GM19463 (cell line): Measurements from ENCODE around the gene BPGM.
A peak's percentile ranks its signal among the peaks of the same experiment; 100 is the strongest.

Experiments
- ATAC-seq: cut with Tn5 transposase; IDR thresholded peaks from one replicate; pipeline ENCODE4 v1.9.1; 2021; ENCODE audit warnings: mild to moderate bottlenecking, moderate library complexity; ENCODE audit not compliant: unreplicated experiment

Gene BPGM

DNA sequence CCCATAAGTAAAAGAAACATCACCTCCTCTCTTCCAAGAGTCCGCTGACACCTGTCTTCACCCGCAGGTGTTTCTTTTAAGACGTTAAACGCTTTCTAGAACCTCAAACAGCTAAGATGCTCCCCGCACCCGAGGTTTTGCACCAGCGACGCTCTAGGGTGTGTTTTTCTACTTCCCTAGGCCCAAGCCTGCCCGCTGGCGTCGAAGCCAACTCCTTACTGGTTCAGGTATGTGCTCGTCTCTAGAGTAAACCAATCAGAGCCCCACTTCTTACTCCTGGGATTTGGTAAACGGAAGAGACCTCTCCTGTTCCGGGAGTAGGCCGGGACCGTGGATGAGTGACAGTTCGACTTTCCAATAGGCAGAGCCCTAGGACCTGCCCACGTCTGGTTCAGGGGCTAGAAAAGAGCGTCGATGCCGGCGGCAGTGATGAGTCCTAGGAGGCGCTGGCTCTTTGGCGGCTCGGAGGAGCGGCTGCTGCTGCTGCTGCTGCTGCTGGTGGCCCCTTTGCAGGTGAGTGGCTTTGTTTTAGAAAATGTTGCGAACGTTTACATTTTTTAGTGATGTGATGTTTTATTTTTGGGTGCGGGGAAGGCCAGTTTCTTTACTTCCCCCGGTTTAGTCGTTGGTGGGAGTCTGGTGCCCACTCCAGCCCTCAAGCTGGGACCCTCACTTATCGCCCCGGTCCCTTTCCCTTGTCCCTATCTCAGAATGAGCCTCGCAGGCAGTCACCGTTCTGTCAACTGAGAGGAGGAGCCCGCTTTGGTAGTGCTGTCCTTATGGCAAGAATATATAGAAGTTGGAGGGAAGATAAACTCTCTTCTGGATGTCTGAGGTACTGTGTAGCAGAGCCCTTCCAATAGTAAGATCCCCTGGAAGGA is at the start of gene BPGM:
TSS of gene BPGM (plus strand) at position 429 of the 881 bp plus-strand sequence. CDS start 14,655 bp downstream, outside the sequence.
- peak; percentile 97 for ATAC-seq

DNA sequence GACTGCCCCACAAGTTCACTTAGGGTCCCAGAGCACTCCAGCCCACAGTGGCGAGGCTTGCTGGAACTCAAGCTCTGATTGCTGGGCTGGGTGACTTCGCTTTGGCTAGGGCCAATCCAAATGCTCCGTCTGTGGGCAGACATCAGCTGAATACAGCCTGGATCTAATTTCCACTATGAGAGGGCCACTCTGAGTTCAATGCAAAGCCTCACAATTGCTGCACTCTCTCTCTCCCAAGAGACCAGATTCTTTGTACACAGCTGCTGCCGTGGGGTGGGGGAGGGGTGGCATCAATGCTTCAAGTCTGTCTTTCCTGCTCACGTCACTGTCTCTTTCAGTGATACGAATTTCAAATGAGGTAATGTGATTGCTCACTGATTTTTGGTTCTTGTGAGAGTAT is 47.3 kb upstream of the BPGM start:
- ATAC-seq: no peak

DNA sequence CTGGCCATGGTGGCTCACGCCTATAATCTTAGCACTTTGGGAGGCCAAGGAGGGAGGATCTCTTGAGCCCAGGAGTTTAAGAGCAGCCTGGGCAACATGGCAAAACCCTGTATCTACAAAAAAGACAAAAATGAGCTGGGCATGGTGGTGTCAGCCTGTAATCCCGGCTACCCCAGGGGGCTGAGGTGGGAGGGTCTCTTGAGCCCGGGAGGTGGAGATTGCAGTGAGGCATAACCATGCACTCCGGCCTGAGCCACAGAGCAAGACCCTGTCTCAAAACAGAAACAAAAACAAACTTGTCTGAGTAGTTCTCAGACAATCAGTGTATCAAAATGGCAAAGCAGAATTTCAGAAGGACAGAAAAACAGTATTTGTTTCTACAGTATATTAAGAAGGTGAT is 45.2 kb upstream of the BPGM start:
- ATAC-seq: no peak

GRCh38 chr7:134602881-134603451 is 43.7 kb upstream of the BPGM start:
- no peak for ATAC-seq

- peak; percentile 81 for ATAC-seq
Observed at GRCh38 chr7:134605978-134606923, 40.4 kb upstream of the BPGM start.

DNA sequence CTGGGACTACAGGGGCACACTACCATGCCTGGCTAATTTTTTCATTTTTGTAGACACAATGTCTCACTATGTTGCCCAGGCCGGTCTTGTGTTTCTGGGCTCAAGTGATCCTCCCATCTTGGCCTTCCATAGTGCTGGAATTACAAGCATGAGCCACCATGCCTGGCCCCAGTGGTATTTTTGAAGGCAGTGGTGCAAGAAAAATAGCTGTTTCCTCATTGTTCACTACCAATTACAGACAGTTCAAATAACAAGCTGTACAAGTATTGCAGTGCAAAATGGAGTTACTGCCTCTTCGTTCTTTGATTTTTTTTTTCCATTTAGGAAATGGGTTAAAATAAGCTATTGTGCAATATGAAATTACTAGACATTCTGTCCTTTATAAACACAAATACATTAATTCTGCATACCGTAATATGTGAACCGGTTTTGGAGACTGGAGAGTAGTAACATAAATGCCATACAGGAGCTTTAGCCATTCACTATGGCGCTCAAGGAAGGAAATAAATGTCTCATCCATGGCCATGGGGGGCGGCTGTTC is 35.0 kb upstream of the BPGM start:
- no peak for ATAC-seq

DNA sequence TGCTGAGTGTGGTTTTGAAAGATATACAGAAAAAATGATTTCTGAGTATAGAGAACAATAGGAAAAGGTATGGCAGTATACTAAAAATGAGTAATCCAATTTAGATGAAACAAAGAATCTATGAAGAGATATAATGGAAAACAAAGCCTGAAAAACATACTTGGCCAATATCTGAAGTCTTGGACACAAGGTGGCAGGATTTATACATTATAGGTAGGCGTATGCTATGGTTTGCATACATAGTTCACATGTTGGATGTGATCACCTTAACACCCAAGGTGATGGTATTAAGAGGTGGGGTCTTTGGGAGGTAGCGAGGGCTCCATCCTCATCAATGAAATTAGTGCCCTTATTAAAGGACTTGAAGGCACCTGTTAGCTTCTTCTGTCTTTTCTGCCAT is 34.5 kb upstream of the BPGM start:
- ATAC-seq: no peak

DNA sequence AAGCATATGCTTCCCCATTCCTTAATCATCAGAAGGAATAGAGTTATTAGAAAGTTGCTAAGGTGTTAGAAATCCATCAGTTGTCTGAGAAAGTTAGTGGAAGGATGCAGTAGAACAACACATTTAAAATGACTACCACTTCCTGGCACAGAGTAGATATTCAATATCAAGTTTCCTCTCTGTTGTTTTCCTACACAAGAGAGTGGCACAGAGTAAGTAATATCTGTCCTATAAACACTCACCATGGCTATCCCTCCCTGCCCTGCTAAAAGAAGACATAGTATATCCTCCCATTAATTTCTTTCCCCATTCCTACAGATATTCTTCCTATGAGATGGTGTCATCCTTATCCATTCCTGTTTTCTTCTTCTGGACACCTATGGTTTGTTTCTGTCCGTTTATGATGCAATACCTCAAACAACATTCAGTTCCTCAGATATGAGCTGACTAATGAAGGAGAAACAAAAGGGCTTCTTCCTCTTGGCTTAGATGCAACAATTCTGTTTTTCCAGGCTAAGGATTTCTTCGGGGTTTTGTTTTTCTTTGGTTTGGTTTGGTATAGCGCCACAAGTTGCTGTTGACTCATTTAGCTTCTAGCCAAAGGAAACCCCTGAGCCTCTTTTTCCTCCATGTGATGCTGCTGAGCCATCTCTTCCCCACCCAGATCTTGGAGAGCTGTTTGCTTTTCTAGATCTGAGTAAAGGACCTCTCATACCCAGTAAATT is 32.9 kb upstream of the BPGM start:
- ATAC-seq: no peak

DNA sequence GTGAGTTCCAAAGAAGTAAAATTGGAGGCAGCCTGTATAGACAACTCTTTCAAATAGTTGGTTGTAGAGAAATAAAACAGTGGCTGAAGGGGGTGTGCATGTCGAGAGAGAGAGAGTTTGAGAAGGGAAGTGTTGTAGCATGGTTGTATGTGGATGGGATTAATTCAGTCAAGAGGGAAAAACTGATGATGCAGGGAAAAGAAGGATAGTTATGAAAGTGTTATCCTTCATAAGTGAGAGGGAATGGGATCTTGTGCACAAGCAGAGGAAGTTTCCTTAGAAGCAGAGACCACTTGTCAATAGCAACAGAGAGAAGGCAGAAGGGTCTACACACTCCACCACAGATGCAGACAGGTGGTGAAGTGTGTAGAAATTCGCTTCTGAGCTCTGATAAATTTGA is 30.0 kb upstream of the BPGM start:
- no peak for ATAC-seq

DNA sequence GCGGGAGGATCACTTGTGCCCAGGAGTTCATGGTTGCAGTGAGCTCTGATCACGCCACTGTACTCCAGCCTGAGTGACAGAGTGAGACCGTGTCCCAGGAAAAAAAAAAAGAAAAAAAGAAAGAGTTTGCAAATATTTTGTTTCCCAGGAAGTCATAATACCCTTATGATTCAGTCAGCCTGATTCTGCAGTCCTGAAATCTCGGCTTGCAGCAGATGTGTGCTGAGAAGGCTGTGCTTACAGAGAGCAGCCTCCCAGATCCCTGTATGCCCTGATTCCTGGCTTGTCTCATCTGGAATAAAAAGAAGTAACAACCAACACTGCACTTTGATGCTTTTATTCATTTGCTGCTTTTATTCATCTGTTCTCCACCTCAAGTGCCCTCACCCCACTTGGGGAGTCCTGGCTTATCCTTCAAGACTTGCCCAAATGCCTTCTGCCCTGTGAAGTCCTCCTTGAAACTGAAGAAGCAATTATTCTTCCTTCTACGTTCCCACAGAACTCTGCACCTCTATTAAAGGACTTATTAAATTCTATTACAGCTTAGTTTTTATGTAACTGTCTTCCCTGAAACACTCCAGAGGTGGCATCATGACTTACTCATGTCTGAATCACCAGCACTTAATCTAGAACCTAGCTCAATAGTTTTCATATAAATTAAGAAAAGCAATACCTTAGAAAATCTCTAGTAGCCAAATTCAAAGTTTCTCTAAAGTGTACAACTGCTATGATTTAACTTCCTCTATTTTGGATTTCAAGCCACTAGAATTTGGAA is 27.7 kb upstream of the BPGM start:
- no peak for ATAC-seq

DNA sequence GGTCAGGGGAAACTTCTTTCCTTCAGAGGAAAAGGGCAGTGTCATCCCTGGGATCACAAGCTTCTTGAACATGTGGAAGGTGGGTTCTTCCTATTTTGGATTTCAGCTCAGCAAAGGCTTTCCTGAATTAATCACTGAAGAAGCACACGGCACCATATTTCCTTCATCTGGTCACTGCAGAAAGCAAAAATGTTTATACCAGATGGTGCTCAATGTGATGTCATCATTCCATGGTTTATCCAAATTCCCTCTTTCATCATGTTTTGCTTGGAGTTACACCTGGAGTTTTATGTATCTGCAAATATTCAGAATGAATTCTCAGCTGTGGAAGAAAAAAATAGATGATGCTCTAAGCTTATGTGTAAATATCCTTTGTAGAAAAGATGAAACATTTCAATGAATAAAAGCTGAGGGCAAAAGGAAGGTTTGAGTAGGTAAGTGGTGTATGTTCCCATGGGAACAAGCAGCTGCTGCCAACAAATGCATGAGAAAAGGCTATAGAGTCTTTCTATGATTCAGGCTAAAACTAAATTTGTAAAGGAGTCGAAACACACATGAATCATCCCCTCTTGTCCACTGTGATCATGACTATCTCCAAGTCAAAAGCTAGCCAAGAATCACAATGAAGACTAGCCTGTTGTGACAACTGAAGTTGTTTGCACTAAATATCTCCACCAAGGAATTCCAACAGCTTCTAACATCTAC is 26.9 kb upstream of the BPGM start:
- no peak for ATAC-seq

GRCh38 chr7:134622303-134622995 is 24.2 kb upstream of the BPGM start:
- no peak for ATAC-seq

GRCh38 chr7:134623193-134623592 is 23.5 kb upstream of the BPGM start:
- no peak for ATAC-seq

- ATAC-seq: no peak
Observed at GRCh38 chr7:134625550-134625949, 21.1 kb upstream of the BPGM start.

GRCh38 chr7:134627109-134627774 is 19.4 kb upstream of the BPGM start:
- no peak for ATAC-seq

GRCh38 chr7:134627775-134628153 is 18.9 kb upstream of the BPGM start:
- ATAC-seq: no peak

- no peak for ATAC-seq
Observed at GRCh38 chr7:134629445-134629844, 17.2 kb upstream of the BPGM start.

GRCh38 chr7:134630237-134630636 is 16.4 kb upstream of the BPGM start:
- ATAC-seq: no peak
